Thyroid gland (tissue), 4 donors: ENCODE measurements around the gene FLT1. TPM values are rescaled to one million over a fixed set of nuclear protein-coding genes. Genes with fewer than 3 reads are reported as not detected.

ENCODE experiments used
- DNase-seq, 2 donors: peaks; one replicate each; pipeline ENCODE4 v3.0.0-alpha.2; 2019
- H3K27ac ChIP-seq, 3 donors: fragments of 200-600 bp; sonication (generic); 1 replicate in 2 of 3; 2 replicates in 1 of 3; pipeline ENCODE4 v1.5.1; 2016 to 2019; ENCODE audit warnings: mild to moderate bottlenecking in 1 of 3, moderate library complexity in 1 of 3
- H3K27me3 ChIP-seq: fragments of 200-600 bp; sonication (generic); one replicate; pipeline ENCODE4 v1.5.1; 2019
- H3K36me3 ChIP-seq, 2 donors: fragments of 200-600 bp; sonication (generic); one replicate each; pipeline ENCODE4 v1.5.1; 2016 to 2019
- H3K4me1 ChIP-seq, 2 donors: fragments of 200-600 bp; sonication (generic); one replicate each; pipeline ENCODE4 v1.5.1; 2017 to 2019
- H3K4me3 ChIP-seq, 3 donors: fragments of 200-600 bp; sonication (generic); replicated peaks in 1 of 3; 1 replicate in 2 of 3; 2 replicates in 1 of 3; pipeline ENCODE4 v1.5.1; 2016; ENCODE audit warnings: mild to moderate bottlenecking in 1 of 3
- H3K9me3 ChIP-seq: fragments of 200-600 bp; sonication (generic); one replicate; pipeline ENCODE4 v1.5.1; 2017
- CTCF ChIP-seq, 6 experiments: fragments of 200-600 bp in 3 of 6; fragments of 450-650 bp in 3 of 6; sonication (generic) in 3 of 6; IDR thresholded peaks; one replicate each; pipeline ENCODE4 v1.5.1; 2016 to 2019; ENCODE audit warnings: antibody characterized with exemption in 6 of 6, mild to moderate bottlenecking in 2 of 6, inconsistent platforms in 1 of 6, moderate library complexity in 1 of 6
- POLR2A ChIP-seq, 2 donors: fragments of 450-650 bp; IDR thresholded peaks; one replicate each; pipeline ENCODE4 v1.6.1; 2017; ENCODE audit warnings: antibody characterized with exemption in 2 of 2, mild to moderate bottlenecking in 2 of 2, moderate library complexity in 1 of 2
- WGBS, 2 donors: methylation state at CpG; one replicate each; pipeline ENCODE4 v1.1.5; 2017; 5-methylcytosine and 5-hydroxymethylcytosine counted together
- intact Hi-C: fragments of 100-400 bp; cut with DNase I; formaldehyde crosslinking; loops from one replicate; pipeline ENCODE4 v1.15.1; 2023
- total RNA-seq, 4 donors: library from RNA; depleted of rRNA; stranded (reverse); fragments of >200 nt; gene quantifications; one replicate each; pipeline ENCODE4 v1.2.3, GENCODE V29; 2016

The FLT1 gene
- total RNA-seq, 4 donors from 2014 or later: 23.4 to 132 (median 44.4) TPM

GRCh38 chr13:28488376-28489005, 6.4 kb downstream of the FLT1 start:
- no peak for DNase-seq
- no peaks in the 10 kb centered on the region for H3K36me3 ChIP-seq
- 71 to 82% methylated on average over 9 of the region's 9 CpGs for WGBS, 2 donors
- H3K27ac ChIP-seq: no peak overlapping the region
- H3K27me3 ChIP-seq: peaks cover 12% of the 10 kb centered on the region
- TF ChIP-seq CTCF (IDR thresholded peaks at IDR 0.05) (no peak), POLR2A (IDR thresholded peaks at IDR 0.05) (no peak)
- intact Hi-C loops: no loop called here
- H3K4me3 ChIP-seq: no peak overlapping the region
- H3K4me1 ChIP-seq: peaks cover under 1% of the 10 kb centered on the region in 2 donors
- H3K9me3 ChIP-seq: no peaks in the 10 kb centered on the region

- no peaks in the 10 kb centered on the region for H3K36me3 ChIP-seq
- DNase-seq: no peak
- H3K27me3 ChIP-seq: no peaks in the 10 kb centered on the region
- 78 to 83% methylated on average over 10 of the region's 10 CpGs for WGBS, 2 donors
- H3K27ac ChIP-seq: no peak overlapping the region
- TF ChIP-seq POLR2A (IDR thresholded peaks at IDR 0.05): no peak
- TF ChIP-seq CTCF (IDR thresholded peaks at IDR 0.05): no peak
- no peaks in the 10 kb centered on the region for H3K4me1 ChIP-seq
- H3K9me3 ChIP-seq: no peaks in the 10 kb centered on the region
- intact Hi-C loops: no loop called here
- H3K4me3 ChIP-seq: no peak overlapping the region
Measured at GRCh38 chr13:28485996-28486543, 8.9 kb downstream of the FLT1 start.

- no peak for TF ChIP-seq POLR2A (IDR thresholded peaks at IDR 0.05)
- TF ChIP-seq CTCF (IDR thresholded peaks at IDR 0.05): no peak
- intact Hi-C loops: no loop called here
- Histone ChIP-seq H3K36me3 (no peaks in the 10 kb centered on the region), H3K4me3 (no peak overlapping the region), H3K9me3 (no peaks in the 10 kb centered on the region), H3K27ac (no peak overlapping the region), H3K27me3 (no peaks in the 10 kb centered on the region), H3K4me1 (no peaks in the 10 kb centered on the region)
- no peak for DNase-seq
- WGBS, 2 donors: 90 to 94% methylated on average over 7 of the region's 7 CpGs
Measured at GRCh38 chr13:28485551-28485950, 9.4 kb downstream of the FLT1 start.

GRCh38 chr13:28485097-28485496, 9.8 kb downstream of the FLT1 start:
- no peaks in the 10 kb centered on the region for H3K36me3 ChIP-seq
- no peak for TF ChIP-seq CTCF (IDR thresholded peaks at IDR 0.05)
- TF ChIP-seq POLR2A (IDR thresholded peaks at IDR 0.05): no peak
- WGBS, 2 donors: 86 to 95% methylated on average over 1 of the region's 1 CpG
- no peak overlapping the region for H3K4me3 ChIP-seq
- DNase-seq: no peak
- H3K4me1 ChIP-seq: no peaks in the 10 kb centered on the region
- H3K9me3 ChIP-seq: no peaks in the 10 kb centered on the region
- no peak overlapping the region for H3K27ac ChIP-seq
- no peaks in the 10 kb centered on the region for H3K27me3 ChIP-seq
- intact Hi-C loops: no loop called here

- TF ChIP-seq CTCF (IDR thresholded peaks at IDR 0.05) (peak in 2 of 6 experiments; percentile 23 to 26), POLR2A (IDR thresholded peaks at IDR 0.05) (no peak)
- Histone ChIP-seq H3K27ac (no peak overlapping the region), H3K36me3 (no peaks in the 10 kb centered on the region), H3K4me1 (no peaks in the 10 kb centered on the region), H3K27me3 (no peaks in the 10 kb centered on the region), H3K9me3 (no peaks in the 10 kb centered on the region), H3K4me3 (no peak overlapping the region)
- WGBS, 2 donors: 61 to 64% methylated on average over 7 of the region's 7 CpGs
- DNase-seq: no peak
- intact Hi-C loops: no loop called here
Measured at GRCh38 chr13:28483313-28483931, 11.5 kb downstream of the FLT1 start.
